ENCODE data around the gene VAPB.

VAPB gene

DNA sequence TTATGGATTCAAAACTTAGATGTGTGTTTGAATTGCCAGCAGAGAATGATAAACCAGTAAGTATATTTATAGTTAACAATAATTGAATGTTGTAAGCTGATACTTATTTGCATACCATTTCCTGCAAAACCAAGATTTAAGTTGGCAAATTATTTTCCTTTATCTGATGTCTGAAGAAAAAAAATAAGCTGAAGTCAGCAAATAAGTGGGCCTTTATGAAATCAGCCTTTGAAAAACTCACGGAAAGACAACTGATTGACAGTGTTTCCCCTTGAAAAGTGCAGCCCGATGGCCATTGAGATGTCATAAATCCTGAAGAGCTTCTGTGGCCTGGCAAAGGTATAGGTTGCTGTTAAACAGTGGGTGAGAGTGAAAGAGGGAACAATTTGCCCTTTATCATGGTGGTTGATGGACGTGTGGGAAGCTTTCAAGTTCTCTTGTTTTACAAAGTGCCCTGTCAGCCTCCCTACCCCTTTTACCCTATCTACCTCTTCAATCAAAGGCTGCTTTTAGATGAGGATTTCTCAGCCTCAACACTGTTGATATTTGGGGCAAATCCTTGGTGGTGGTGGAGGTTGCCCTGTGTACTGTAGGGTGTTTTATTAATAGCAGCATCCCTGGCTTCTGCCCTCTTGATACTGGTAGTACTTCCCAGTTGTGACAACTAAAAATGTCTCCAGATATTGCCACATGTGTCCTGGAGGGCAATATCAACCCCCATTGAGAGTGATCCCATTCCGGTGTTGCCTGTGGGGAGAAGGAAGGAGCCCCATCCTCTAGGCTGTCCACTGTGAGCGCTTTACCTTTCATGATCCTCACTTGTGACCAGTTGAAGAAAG is 50.2 kb downstream of the VAPB start:
- DNase-seq = no peak

- no peak for DNase-seq
Observed at GRCh38 chr20:58440021-58440767, 51.2 kb downstream of the VAPB start.

GRCh38 chr20:58441723-58442122 is 52.7 kb downstream of the VAPB start:
- no peak for DNase-seq

GRCh38 chr20:58444746-58445255 is 55.8 kb downstream of the VAPB start:
- no peak for DNase-seq

DNA sequence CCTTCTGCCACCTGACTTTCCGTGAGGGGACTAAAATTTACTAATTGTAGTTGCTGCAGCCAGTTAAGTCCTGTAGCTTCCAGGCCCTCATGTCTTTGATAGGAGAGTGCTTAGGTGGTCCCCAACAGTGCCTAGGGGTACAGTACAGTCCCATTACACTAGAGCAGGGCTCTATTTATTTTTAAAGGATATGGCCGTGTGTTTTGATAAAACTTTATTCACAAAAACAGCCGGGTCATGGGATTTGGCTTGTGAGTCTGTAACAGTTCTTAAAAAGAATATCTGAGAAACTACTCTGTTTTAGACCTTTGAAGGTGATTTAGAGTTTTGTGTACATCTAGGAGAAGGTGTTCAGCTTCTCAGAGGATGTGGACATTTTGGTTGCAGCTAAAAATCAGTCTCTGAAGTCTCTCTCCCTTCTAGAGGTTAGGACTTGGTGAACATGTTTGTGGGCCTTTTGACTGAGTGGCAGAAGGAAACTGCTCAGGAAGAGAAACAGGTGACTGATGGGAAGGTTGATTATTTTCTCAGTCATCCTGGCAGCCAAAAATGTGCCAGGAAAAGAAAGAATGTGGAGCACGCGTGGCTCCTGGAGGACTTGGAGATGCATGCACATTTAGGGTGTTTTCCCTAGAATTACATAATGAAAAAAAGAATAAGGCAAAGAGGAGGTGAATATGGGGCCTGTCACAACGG is 57.4 kb downstream of the VAPB start:
- no peak for DNase-seq

- no peak for DNase-seq
Observed at GRCh38 chr20:58446960-58447265, 57.9 kb downstream of the VAPB start.

- peak; percentile 80 for DNase-seq
Observed at GRCh38 chr20:58447511-58448391, 58.7 kb downstream of the VAPB start.

GRCh38 chr20:58448958-58449357 is 59.9 kb downstream of the VAPB start:
- peak; percentile 84 for DNase-seq

- peak; percentile 97 for DNase-seq
Observed at GRCh38 chr20:58449681-58450221, 60.7 kb downstream of the VAPB start.

- DNase-seq = no peak
Observed at GRCh38 chr20:58450254-58450653, 61.2 kb downstream of the VAPB start.

DNA sequence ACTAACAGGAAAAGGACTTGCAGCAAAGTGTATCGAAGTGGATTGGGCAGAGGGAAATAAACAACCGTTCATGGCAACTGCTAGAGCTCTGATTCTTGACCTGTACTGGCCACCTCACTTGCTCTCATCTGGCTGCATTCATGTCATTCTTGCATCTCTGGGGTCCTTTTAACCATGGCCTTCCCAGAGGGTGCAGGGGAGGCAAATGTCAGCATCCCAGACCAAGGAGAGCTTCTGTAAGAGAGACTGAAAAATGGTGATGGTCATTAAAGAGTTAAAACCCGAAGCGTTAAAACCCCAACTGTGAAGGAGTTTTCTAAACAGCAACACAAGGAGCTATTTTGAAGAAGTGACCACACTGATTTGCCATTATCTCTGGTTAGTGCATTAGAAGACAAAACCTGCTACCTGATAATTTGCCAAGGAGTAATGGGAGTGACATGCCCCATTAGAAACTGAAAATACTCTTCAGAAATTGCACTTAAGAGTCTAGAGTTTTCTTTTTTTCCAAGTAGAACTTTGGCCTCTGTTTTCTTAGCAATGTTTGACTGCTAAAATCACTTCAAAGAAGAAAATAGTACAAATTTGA is 63.7 kb downstream of the VAPB start:
- no peak for DNase-seq

- no peak for DNase-seq
Observed at GRCh38 chr20:58453391-58453790, 64.4 kb downstream of the VAPB start.

GRCh38 chr20:58454460-58454859 is 65.4 kb downstream of the VAPB start:
- no peak for DNase-seq

DNA sequence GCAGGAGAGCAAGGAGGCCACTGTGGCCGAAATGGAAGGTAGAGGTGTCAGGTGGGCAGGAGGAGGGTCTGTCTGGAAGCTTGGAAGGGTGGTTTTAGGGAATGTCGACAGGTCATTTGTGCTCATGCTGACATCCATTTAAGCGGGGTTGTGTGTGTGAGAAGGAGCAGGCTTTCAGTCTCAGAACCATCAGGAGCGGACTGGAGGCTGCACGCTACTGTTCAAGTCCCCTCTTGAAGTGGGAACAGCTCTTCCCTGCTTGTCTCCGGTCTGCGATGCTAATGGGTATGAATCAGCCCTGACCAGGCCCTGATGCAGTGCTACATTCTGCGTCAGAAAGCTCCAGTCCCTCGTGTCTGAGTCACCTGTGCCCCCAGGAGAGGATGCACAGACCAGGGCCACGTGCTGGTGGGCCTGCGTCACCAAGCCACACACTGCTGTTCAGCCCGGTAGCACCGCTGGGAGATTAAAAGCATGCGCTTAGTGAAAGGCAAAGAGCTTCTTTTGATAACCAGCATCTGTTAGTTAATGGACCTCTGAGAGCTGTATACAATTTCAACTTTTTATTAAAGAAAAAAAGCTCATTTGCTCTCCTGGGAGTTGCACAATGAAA is 68.2 kb downstream of the VAPB start:
- DNase-seq = peak; percentile 54

GRCh38 chr20:58458342-58459057 is 69.5 kb downstream of the VAPB start:
- no peak for DNase-seq

DNA sequence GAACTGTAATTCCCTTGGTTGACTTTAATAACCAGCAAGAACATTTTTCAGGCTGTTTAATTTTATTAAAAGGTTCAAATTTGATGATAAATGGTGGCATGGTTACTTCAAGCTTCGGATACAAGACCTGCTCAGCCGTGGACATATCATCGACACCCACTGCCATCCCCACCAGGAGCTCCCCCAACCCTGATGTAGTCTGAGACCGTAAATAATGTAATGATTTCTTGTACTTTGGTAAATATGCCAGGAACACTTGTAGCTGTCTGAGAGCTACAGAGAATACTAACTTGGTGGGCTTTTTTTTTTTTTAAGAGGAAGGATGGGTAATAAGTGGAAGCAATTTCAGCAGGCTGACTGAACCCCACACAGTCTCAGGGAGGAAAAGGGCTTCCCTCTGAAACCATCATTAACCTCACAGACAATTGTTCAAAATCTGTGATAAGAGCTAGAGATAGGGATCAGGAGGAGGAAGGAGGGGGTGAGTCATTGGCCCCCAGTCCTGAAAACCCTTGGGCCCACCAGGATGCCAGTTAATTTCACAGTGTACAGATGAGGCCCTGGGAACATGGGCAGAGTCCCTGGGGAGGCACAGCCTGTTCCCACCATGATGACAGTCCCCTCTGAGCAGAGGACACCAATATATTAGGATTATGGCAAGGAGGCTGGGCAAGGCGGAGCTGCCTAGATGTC is 70.2 kb downstream of the VAPB start:
- DNase-seq = no peak

GRCh38 chr20:58461104-58461503 is 72.1 kb downstream of the VAPB start:
- no peak for DNase-seq

DNA sequence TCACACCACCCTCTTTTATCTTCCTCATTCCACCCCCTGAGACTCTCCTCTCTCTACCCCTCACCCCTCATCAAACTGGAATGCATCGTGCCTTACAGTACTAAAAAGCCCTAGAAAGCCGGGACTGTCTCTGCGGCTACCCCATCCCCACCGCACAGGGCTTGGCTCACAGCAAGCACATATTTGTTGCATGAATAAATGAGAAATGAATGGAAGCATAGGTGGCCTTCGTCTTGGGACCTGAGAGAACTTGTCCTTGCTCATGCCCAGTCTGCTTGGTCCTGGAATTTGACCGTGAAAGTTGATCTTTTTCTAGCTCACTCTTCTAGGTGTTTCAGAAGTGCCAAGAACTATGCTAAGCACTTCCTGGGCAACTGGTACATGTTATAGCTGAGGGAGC is 72.9 kb downstream of the VAPB start:
- DNase-seq = no peak

- no peak for DNase-seq
Observed at GRCh38 chr20:58463256-58463655, 74.2 kb downstream of the VAPB start.

- DNase-seq = peak; percentile 7
Observed at GRCh38 chr20:58464838-58465237, 75.8 kb downstream of the VAPB start.
